Endothelial cell of umbilical vein (primary cell): ENCODE data around the gene CEACAM3. TPM values are rescaled to one million over a fixed set of nuclear protein-coding genes. Genes with fewer than 3 reads are reported as not detected.
"Not testable (repeated sequence)": the region's sequence is repeated elsewhere in the genome, so short reads cannot be mapped to it uniquely, and the experiment has no call there.

Experiments
- BruUV-seq: library from RNA; stranded (reverse); fragments of 400-500 nt; replicated peaks from 2 replicates; lab custom pipeline; 2021; lab: Mats Ljungman, UMichigan
- CTCF ChIA-PET: fragments of 300-600, 350-600 bp; sonication (Branson Sonifier 250); formaldehyde crosslinking; loops from one replicate; lab custom pipeline; 2021; ENCODE audit warnings: antibody characterized with exemption, inconsistent platforms; lab: Charles Lee
- POLR2A ChIA-PET: fragments of 300-600, 350-600 bp; sonication (Branson Sonifier 250); formaldehyde crosslinking; loops from one replicate; lab custom pipeline; 2021; ENCODE audit warnings: antibody characterized with exemption, inconsistent platforms; lab: Charles Lee
- DNase-seq: peaks from one replicate; pipeline ENCODE4 v3.0.0-alpha.2; 2011; ENCODE audit warnings: low read depth, low spot score
- FAIRE-seq: peaks from 2 replicates; lab custom pipeline; 2011; peaks lifted over from hg19 to GRCh38; lab: Jason Lieb, UNC
- H2AFZ ChIP-seq: 2 replicates; pipeline ENCODE4 v1.6.0; 2012; ENCODE audit warnings: low read depth, low read length, control low read depth, inconsistent platforms
- H3K27ac ChIP-seq: 2 replicates; pipeline ENCODE4 v1.5.1; 2011; ENCODE audit warnings: low read depth, mild to moderate bottlenecking, control low read depth, low read length, moderate library complexity; ENCODE audit not compliant: insufficient read depth
- H3K27me3 ChIP-seq, 2 experiments: 2 replicates each; pipeline versions ENCODE4 v1.6.0 to v1.6.1; 2011; ENCODE audit warnings: low read length in 2 of 2, mixed read lengths in 1 of 2; ENCODE audit not compliant: control insufficient read depth in 2 of 2, insufficient read depth in 2 of 2
- H3K36me3 ChIP-seq, 2 experiments: 2 replicates in 1 of 2; 3 replicates in 1 of 2; pipeline ENCODE4 v1.5.1; 2011; ENCODE audit warnings: low read length in 2 of 2, mild to moderate bottlenecking in 1 of 2, moderate library complexity in 1 of 2; ENCODE audit not compliant: control insufficient read depth in 2 of 2, insufficient read depth in 2 of 2; ENCODE audit errors: extremely low read depth in 1 of 2
- H3K4me1 ChIP-seq: 3 replicates; pipeline ENCODE4 v1.5.1; 2011; ENCODE audit warnings: mild to moderate bottlenecking, low read length; ENCODE audit not compliant: control insufficient read depth, insufficient read depth; ENCODE audit errors: extremely low read depth
- H3K4me2 ChIP-seq: 2 replicates; pipeline ENCODE4 v1.6.1; 2011; ENCODE audit warnings: low read length, control low read depth, mixed read lengths; ENCODE audit not compliant: insufficient read depth
- H3K4me3 ChIP-seq, 3 experiments: fragments of 200-600 bp in 1 of 3; sonication (generic), shearing (Covaris generic) in 1 of 3; replicated peaks in 1 of 3; 2 replicates each; pipeline ENCODE4 v1.5.1; 2011 to 2016; ENCODE audit warnings: control low read depth in 3 of 3, low read length in 3 of 3, mild to moderate bottlenecking in 2 of 3, inconsistent platforms in 1 of 3, low read depth in 1 of 3, moderate library complexity in 1 of 3; ENCODE audit not compliant: insufficient read depth in 1 of 3
- H3K79me2 ChIP-seq: 2 replicates; pipeline ENCODE4 v1.6.0; 2012; ENCODE audit warnings: low read length, inconsistent platforms; ENCODE audit not compliant: control insufficient read depth, insufficient read depth
- H3K9ac ChIP-seq: replicated peaks from 2 replicates; pipeline ENCODE3; 2011; ENCODE audit warnings: low read length, control low read depth; ENCODE audit not compliant: insufficient read depth; ENCODE audit errors: extremely low read depth
- H3K9me1 ChIP-seq: replicated peaks from 3 replicates; pipeline ENCODE4 v1.6.0; 2011; ENCODE audit warnings: mild to moderate bottlenecking, low read length; ENCODE audit not compliant: control insufficient read depth, insufficient read depth; ENCODE audit errors: extremely low read depth
- H3K9me3 ChIP-seq: replicated peaks from 2 replicates; pipeline ENCODE4 v1.5.1; 2012; ENCODE audit warnings: low read length, inconsistent platforms; ENCODE audit not compliant: control insufficient read depth, insufficient read depth
- H4K20me1 ChIP-seq: replicated peaks from 2 replicates; pipeline ENCODE3; 2011; ENCODE audit warnings: mild to moderate bottlenecking, low read length; ENCODE audit not compliant: control insufficient read depth, insufficient read depth; ENCODE audit errors: extremely low read depth
- dilution Hi-C: fragments of 300-500 bp; cut with MboI; formaldehyde crosslinking; loops from one replicate; pipeline ENCODE4 v1.15.0; 2019; ENCODE audit warnings: low sequenced_read_pairs; ENCODE audit not compliant: extremely low pct_ligation_motif_present
- intact Hi-C: fragments of 100-400 bp; cut with micrococcal nuclease; formaldehyde crosslinking; loops from one replicate; pipeline ENCODE4 v1.10.0; 2022
- polyA plus RNA-seq, 4 experiments: library from polyadenylated mRNA; depleted of rRNA in 3 of 4; stranded (reverse) in 3 of 4; unstranded in 1 of 4; fragments of >200 nt; gene quantifications; 2 replicates each; pipeline versions ENCODE4 v1.2.1 to v1.2.3, GENCODE V29; 2011 to 2012; ENCODE audit warnings: missing spikeins in 1 of 4
- total RNA-seq: library from RNA; stranded (reverse); gene quantifications from 2 replicates; pipeline ENCODE4 v1.2.3, GENCODE V29; 2021

The CEACAM3 gene
- total and polyA plus RNA-seq, 2 donors (not counting 3 experiments of a cell fraction or from before 2014, with no cell fraction given): not detected

DNA sequence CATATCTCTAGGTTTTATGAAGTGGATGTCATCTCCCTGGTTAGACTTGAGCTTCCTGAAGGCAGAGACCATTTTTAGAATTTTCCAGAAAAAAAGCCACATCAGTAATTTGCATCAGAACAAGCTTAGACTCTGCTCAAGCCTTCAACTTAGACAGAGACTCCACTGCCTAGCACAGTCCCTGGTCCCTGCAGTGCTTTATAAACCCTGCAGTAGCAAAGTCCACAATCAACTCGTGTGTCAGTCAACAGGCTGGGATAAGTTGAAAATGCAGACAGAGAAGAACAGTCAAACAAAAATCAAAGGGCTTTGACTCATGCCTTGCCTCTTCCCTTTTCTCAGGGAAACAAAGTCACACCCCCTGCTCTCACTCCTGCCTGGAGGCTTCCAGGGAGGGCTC lies 7.9 kb upstream of the CEACAM3 start:
- not testable (repeated sequence) for BruUV-seq, H4K20me1 ChIP-seq

DNA sequence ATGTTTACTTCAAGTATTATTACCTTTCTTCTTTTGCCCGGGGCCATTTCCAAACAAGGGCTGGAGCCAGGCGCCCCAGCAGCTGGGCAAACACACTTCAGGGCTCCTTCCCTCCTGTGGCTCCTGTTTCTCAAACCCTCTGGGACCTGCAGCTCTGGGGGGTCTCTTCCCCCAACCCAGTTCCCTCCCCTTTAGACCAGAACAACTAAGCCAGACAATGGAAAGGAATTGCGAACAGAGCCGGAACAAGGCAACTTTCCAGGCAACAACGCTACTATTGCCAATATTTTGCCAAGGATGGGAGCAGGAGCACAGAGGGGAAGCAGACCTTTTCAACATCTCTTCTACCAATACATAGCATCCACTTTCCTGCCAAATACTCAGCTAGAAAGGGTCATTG lies 7.3 kb upstream of the CEACAM3 start:
- not testable (repeated sequence) for BruUV-seq, FAIRE-seq

More for the DNA sequence above, 7.9 kb upstream of the CEACAM3 start:
- H3K36me3 ChIP-seq, H3K9me3 ChIP-seq, CTCF ChIA-PET, H3K27me3 ChIP-seq, H3K79me2 ChIP-seq, H3K4me2 ChIP-seq, FAIRE-seq, H3K4me3 ChIP-seq, H3K4me1 ChIP-seq, H2AFZ ChIP-seq, POLR2A ChIA-PET, intact Hi-C loops, DNase-seq, H3K9me1 ChIP-seq, dilution Hi-C loops, H3K9ac ChIP-seq, H3K27ac ChIP-seq: not testable (repeated sequence)

More for the DNA sequence above, 7.3 kb upstream of the CEACAM3 start:
- H3K4me3 ChIP-seq, H3K9me1 ChIP-seq, POLR2A ChIA-PET, intact Hi-C loops, H3K9me3 ChIP-seq, H3K9ac ChIP-seq, H2AFZ ChIP-seq, H3K36me3 ChIP-seq, H3K27me3 ChIP-seq, H3K4me2 ChIP-seq, H3K79me2 ChIP-seq, H4K20me1 ChIP-seq, DNase-seq, dilution Hi-C loops, H3K4me1 ChIP-seq, H3K27ac ChIP-seq: not testable (repeated sequence)
- CTCF ChIA-PET: interaction anchor here (0.6 to 5.0 kb wide), 2 partner anchors 33 to 511 kb away, joined by 4 to 160 read pairs; no protein-coding TSS in a partner anchor
